ENCODE results near the gene NEGR1.

Gene NEGR1

GRCh38 chr1:71526824-71527223, 755.5 kb downstream of the NEGR1 start:
- DNase-seq = no peak

DNA sequence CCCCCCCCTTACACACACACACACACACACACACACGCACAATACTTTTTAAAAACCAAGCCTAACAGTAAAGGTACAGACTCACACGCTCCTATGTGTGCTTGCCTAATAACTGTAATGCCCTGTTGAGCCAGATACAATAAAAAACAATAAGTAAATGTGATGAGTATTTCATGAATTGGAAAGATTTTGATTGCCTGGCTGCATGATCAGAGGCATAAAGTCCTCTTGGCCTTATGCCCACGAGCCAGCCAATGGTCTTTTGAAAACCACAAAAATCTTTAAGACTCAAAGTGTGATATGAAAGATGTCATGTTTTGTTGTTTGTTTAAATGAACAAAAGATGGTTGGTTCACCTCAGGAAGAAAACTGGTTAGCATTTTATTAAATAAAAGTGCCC, 759.6 kb downstream of the NEGR1 start:
- DNase-seq = peak; percentile 13

- peak; percentile 30 for DNase-seq
Measured at GRCh38 chr1:71521655-71522264, 760.6 kb downstream of the NEGR1 start.

GRCh38 chr1:71511505-71511904, 770.8 kb downstream of the NEGR1 start:
- DNase-seq = no peak

DNA sequence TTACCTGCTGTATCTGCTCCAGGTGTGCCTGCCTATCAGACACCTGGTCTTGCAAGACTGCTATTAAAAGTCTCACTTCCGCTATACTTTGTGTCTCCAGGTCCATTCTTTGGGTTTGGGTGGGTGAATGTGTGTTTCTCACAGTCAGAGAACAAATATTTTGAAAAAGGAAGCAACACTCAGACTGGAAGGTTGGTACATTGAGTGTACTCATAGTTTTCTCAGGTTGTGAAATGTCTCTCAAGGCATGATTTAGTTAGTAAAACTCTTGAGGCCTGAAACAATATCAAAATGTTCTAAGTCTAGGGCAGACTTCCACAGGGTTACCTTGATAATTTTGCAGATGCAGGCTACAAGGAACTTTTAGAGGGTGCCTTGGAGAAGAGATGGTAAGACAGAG, 771.6 kb downstream of the NEGR1 start:
- DNase-seq = no peak

- DNase-seq = peak; percentile 62
Measured at GRCh38 chr1:71509051-71509595, 773.2 kb downstream of the NEGR1 start.

DNA sequence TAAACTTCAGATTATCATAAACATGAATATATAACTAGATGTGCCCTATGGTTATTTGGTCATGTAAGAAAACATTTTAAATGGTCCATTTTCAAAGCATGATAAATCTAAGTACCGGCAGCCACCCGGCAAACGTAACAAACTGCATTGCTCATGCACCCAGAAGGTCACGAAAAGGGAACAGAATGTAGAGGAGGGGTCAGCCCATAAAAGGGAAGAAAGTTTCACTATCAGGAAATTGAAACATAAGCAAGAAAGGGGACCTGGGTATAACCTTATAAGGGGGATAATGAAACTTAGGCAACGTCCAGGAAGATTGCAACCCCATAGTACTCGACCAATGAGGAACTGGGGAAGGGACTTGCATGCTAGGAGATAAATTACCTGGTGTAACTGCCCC, 780.3 kb downstream of the NEGR1 start:
- no peak for DNase-seq

DNA sequence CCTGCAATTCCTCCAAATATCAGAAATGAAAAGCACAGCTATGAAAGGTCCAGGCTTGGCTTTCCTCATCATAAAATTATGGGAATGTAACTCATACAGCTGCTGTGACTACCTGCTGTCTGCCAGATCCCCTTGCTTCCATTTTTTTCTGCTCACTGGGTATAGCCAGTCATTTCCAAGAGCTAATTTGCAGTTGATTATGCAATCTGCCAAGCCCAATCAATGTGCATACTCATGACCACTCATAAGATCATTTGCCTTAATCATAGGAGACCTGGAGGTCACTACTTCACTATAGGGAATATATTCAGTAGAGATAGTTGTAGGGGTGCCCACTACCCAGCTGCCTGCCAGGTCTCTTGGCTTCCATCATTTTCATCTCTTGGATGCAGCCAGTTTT, 783.8 kb downstream of the NEGR1 start:
- no peak for DNase-seq

- peak; percentile 39 for DNase-seq
Measured at GRCh38 chr1:71494163-71494562, 788.2 kb downstream of the NEGR1 start.

DNA sequence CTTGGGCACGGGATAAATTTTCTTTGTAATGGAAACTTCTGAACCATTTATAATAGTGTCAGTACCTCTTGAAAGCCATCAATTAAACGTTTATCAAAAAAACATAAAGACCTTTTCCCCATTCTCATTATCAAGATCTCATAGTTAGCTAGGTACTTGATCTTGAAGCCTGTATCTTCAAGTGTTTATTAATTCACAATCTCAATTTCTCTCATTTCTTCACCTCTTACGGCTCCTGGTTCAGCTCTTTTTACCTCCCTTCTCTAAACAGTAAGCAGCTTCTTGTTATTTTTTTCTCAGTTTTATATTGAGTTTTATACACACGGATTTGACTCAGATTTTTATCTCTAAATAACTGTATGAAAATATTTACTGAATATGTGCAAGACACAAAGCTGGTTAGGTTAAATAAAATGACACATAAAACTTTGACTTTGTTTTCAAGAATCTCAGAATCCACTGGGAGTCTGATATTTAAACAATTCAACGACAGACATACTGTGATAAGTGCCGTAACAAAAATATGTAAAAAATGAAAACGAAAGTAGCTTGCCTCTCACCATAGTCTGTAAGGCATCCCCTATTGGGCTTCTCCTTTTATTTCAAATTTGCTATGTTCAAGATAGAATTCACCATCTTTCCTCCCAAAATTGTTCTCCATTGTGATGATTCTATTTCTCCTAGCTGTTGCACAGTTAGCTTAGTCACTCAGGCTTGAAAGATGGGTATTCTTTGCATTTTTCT, 789.9 kb downstream of the NEGR1 start:
- no peak for DNase-seq

GRCh38 chr1:71490432-71490831, 791.9 kb downstream of the NEGR1 start:
- DNase-seq = peak; percentile 31

GRCh38 chr1:71488555-71489252, 793.6 kb downstream of the NEGR1 start:
- no peak for DNase-seq

GRCh38 chr1:71473331-71473730, 809.0 kb downstream of the NEGR1 start:
- no peak for DNase-seq

DNA sequence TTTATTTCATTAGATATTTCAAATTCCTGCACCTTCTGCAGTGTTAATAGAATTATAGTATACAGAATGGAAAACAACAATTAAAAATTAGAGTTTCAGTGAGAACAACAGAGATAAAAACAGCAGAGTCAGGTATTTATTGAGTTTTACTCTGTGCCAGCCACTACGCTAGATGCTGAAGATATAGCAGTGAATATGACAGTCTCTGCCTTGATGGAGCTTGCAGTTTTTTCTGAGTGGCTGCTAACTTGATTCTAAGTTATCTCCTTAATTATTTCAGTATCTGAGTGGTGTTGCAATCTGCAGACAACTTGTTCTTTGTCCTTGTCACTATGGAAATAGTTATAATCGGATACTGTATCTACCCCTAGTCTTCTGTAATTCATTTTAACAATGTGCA, 817.2 kb downstream of the NEGR1 start:
- DNase-seq = no peak

- peak; percentile 18 for DNase-seq
Measured at GRCh38 chr1:71464016-71464415, 818.3 kb downstream of the NEGR1 start.

- peak; percentile 43 for DNase-seq
Measured at GRCh38 chr1:71463144-71463543, 819.2 kb downstream of the NEGR1 start.

GRCh38 chr1:71462247-71462646, 820.1 kb downstream of the NEGR1 start:
- DNase-seq = no peak

- no peak for DNase-seq
Measured at GRCh38 chr1:71461416-71461815, 820.9 kb downstream of the NEGR1 start.

DNA sequence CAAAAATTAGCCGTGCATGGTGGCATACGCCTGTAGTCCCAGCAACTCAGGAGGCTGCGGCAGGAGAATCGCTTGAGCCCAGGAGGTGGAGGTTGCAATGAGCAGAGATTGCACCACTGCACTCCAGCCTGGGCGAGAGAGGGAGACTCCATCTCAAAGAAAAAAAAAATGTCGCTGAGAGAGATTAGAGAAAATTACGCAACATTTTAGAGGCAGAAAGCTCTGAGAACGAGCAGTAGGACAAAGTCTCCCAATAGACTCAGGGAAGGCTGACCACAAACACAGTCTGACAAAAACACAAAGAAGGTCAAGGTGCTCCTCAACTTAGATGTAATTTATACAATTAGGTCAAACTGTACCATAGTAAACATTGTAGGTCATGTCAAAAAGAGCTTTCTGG, 833.9 kb downstream of the NEGR1 start:
- DNase-seq = no peak

DNA sequence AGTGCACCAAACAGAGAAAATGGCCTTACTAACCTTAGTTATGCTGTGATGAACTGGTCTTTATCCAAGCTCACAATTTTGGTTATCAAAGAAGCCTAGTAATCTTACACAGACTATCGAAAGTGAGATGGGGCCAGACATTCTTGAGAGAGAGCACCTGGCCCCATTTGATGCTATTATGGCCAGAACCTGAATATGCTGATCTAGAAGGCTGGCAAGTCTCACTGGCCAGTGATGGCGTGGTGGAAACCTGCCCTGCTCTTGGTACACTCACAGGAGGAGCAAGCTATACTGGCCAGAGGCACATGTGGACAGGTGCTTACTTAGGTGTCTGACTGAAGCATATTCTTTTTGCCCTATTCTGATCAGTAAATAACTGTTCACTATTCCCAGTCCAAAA, 843.7 kb downstream of the NEGR1 start:
- DNase-seq = no peak

DNA sequence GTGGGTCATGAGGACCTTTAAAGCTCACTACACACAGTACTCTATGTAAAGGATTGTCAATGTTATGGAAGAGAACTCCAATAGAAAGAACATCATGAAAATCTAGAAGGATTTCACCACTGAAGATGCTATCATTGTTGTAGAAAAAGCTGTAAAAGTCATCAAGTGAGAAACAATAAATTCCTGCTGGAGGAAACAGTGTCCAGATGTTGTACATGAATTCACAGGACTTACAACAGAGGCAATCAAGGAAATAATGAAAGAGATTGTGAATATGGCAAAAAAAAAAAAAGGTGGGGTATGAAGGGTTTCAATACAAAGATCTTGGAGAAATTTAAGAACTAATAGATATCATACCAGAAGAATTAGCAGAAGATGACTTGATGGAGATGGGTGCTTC, 846.4 kb downstream of the NEGR1 start:
- DNase-seq = no peak

DNA sequence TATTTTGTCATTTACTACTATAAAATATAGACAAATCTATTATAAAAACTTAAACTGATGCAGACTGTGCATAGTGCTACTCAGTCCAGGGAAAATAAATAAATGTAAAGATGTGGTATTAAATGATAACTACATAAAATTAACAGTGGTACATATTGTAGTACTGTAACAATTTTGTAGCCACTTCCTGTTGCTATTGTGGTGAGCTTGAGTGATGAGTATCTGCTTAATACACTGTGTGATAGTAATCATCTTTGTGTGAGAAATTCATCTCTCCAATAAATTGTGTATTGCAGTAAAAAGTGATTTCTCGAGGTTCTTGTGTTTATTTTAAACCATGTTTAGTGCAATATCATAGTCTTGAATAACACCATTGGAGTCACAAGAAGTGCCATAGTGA, 848.1 kb downstream of the NEGR1 start:
- DNase-seq = no peak

GRCh38 chr1:71428029-71428428, 854.3 kb downstream of the NEGR1 start:
- DNase-seq = no peak

DNA sequence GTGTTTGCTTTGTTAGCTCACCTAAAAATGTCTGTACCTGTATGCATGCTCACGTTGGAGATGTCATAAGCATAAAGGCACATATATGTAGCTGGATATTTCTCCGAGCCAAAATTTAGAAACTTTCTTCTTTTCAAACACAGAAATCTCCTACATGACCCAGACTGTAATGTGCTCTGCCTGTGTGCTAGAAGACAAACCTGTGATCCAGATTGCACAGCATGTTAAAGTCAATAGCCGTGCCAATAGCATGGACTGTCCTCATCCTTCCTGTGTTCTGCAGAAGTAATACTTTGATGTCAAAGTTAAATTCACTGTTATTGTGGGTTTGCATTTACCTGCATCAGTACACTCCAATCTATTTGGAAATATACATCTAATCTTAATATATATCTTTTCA, 855.3 kb downstream of the NEGR1 start:
- no peak for DNase-seq

All from EL (cell line).